Naive thymus-derived CD4-positive, alpha-beta T cell (primary cell): Measurements from ENCODE around the gene PRPF31. TPM values are rescaled to one million over a fixed set of nuclear protein-coding genes. Genes with fewer than 3 reads are reported as not detected.
A peak's percentile ranks its signal among the peaks of the same experiment; 100 is the strongest.

Source experiments
- ATAC-seq: fragments of 150-1000 bp; cut with Tn5 transposase; 2 replicates; pipeline ENCODE4 v1.10.0; 2021; ENCODE audit warnings: mild to moderate bottlenecking, moderate library complexity
- CTCF ChIA-PET: fragments of 350-600 bp; sonication (Branson Sonifier 250); formaldehyde crosslinking; loops from one replicate; lab custom pipeline; 2021; ENCODE audit warnings: antibody characterized with exemption; lab: Charles Lee
- POLR2A ChIA-PET: fragments of 350-600 bp; sonication (Branson Sonifier 250); formaldehyde crosslinking; loops from one replicate; lab custom pipeline; 2021; ENCODE audit warnings: antibody characterized with exemption, inconsistent platforms; lab: Charles Lee
- DNase-seq, 9 donors: peaks; one replicate each; pipeline versions ENCODE4 v3.0.0 to v3.0.0-alpha.2; 2020 to 2022; ENCODE audit warnings: mixed read lengths in 1 of 9
- H3K27ac ChIP-seq: one replicate; pipeline ENCODE4 v1.7.0; 2013; ENCODE audit warnings: mild to moderate bottlenecking, low read depth, low read length, moderate library complexity
- H3K27me3 ChIP-seq, 2 donors: one replicate each; pipeline ENCODE4 v1.7.0; 2013; ENCODE audit warnings: low read length in 2 of 2, mild to moderate bottlenecking in 2 of 2, moderate library complexity in 2 of 2; ENCODE audit not compliant: control insufficient read depth in 2 of 2, insufficient read depth in 2 of 2
- H3K36me3 ChIP-seq, 3 experiments: 1 replicate in 2 of 3; 2 replicates in 1 of 3; pipeline ENCODE4 v1.7.0; 2013; ENCODE audit warnings: low read length in 3 of 3, mild to moderate bottlenecking in 3 of 3, moderate library complexity in 1 of 3; ENCODE audit not compliant: insufficient read depth in 3 of 3, control insufficient read depth in 2 of 3
- H3K4me1 ChIP-seq, 2 donors: one replicate each; pipeline ENCODE4 v1.7.0; 2013; ENCODE audit warnings: low read length in 2 of 2, mild to moderate bottlenecking in 2 of 2, moderate library complexity in 1 of 2; ENCODE audit not compliant: control insufficient read depth in 2 of 2, insufficient read depth in 2 of 2
- H3K4me3 ChIP-seq: 2 replicates; pipeline ENCODE4 v1.7.0; 2013; ENCODE audit warnings: mild to moderate bottlenecking, low read length
- H3K9me3 ChIP-seq, 3 experiments: 1 replicate in 2 of 3; 2 replicates in 1 of 3; pipeline ENCODE4 v1.7.0; 2013; ENCODE audit warnings: low read length in 3 of 3; ENCODE audit not compliant: control insufficient read depth in 2 of 3
- H3K27ac Mint-ChIP-seq, 9 donors: one replicate each; pipeline ENCODE4 v1.8.0; 2020 to 2022; ENCODE audit warnings: mixed read lengths in 9 of 9, mild to moderate bottlenecking in 8 of 9, moderate library complexity in 5 of 9, inconsistent platforms in 2 of 9
- H3K27me3 Mint-ChIP-seq, 5 donors: one replicate each; pipeline ENCODE4 v1.8.0; 2021 to 2022; ENCODE audit warnings: mixed read lengths in 5 of 5, mild to moderate bottlenecking in 1 of 5
- H3K36me3 Mint-ChIP-seq, 5 donors: one replicate each; pipeline ENCODE4 v1.8.0; 2020 to 2022; ENCODE audit warnings: mixed read lengths in 5 of 5, mild to moderate bottlenecking in 3 of 5, inconsistent platforms in 1 of 5
- H3K4me1 Mint-ChIP-seq, 7 donors: one replicate each; pipeline ENCODE4 v1.8.0; 2020 to 2022; ENCODE audit warnings: mixed read lengths in 7 of 7, mild to moderate bottlenecking in 3 of 7, inconsistent platforms in 1 of 7
- H3K4me3 Mint-ChIP-seq, 10 donors: one replicate each; pipeline ENCODE4 v1.8.0; 2020 to 2022; ENCODE audit warnings: mild to moderate bottlenecking in 10 of 10, mixed read lengths in 10 of 10, moderate library complexity in 6 of 10, inconsistent platforms in 2 of 10
- H3K9me3 Mint-ChIP-seq, 11 donors: one replicate each; pipeline ENCODE4 v1.8.0; 2020 to 2022; ENCODE audit warnings: mixed read lengths in 11 of 11, mild to moderate bottlenecking in 4 of 11, inconsistent platforms in 1 of 11, moderate library complexity in 1 of 11
- intact Hi-C, 2 donors: fragments of 100-400 bp; cut with micrococcal nuclease; formaldehyde crosslinking; loops; one replicate each; pipeline ENCODE4 v1.15.1; 2023
- polyA plus RNA-seq, 2 donors: library from polyadenylated mRNA; unstranded; fragments of 300-500 nt; fragmentation: Illumina TruSeq; gene quantifications; one replicate each; pipeline ENCODE4 v1.2.3, GENCODE V29; 2021
- total RNA-seq, 6 experiments: library from RNA in 5 of 6; stranded (reverse) in 5 of 6; gene quantifications; 1 replicate in 5 of 6; 2 replicates in 1 of 6; pipeline ENCODE4 v1.2.3 and lab custom pipeline; 2021 to 2026

Gene PRPF31
- total and polyA plus RNA-seq, 7 experiments from 2014 or later = 51.8 to 87.4 (median 74.8) TPM

- peaks cover 0 to 3% (median 0%) of the 10 kb centered on the region in 11 donors for H3K9me3 Mint-ChIP-seq
- DNase-seq (peak; percentile 90 to 100 (median 100)), ATAC-seq (peak; percentile 88)
- Histone ChIP-seq H3K36me3 (peaks cover 0 to 16% (median 0%) of the 10 kb centered on the region in 3 experiments), H3K27ac (peak overlapping the region; percentile 97), H3K27me3 (no peaks in the 10 kb centered on the region), H3K9me3 (no peaks in the 10 kb centered on the region), H3K4me1 (peaks cover 19 to 30% of the 10 kb centered on the region in 2 donors), H3K4me3 (peak overlapping the region; percentile 66)
- H3K36me3 Mint-ChIP-seq = peaks cover 0 to 7% (median 0%) of the 10 kb centered on the region in 5 donors
- intact Hi-C loops = loop anchor here (1.0 to 10.0 kb wide), 11 partner anchors 22 to 1468 kb away; partner anchors contain the start of genes LENG1 (in 2 of the 2), LENG9 (in 2 of the 2), MYADM (in 2 of the 2) and NDUFA3 (in 2 of the 2)
- H3K4me3 Mint-ChIP-seq = peak overlapping the region; percentile 87 to 98 (median 90)
- H3K27me3 Mint-ChIP-seq = no peaks in the 10 kb centered on the region
- POLR2A ChIA-PET = interaction anchor here (0.5 to 9.6 kb wide), 18 partner anchors 11 to 1518 kb away, joined by 3 to 173 read pairs (median 6); partner anchors contain the start of genes LENG1, LENG8, MBOAT7 and MYADM
- CTCF ChIA-PET = interaction anchor here (0.6 to 1.9 kb wide), 8 partner anchors 18 to 112 kb away, joined by 3 to 7 read pairs (median 4); partner anchors contain the start of genes LENG1, MBOAT7, PRPF31 and TFPT
- peaks cover 31 to 59% (median 45%) of the 10 kb centered on the region in 7 donors for H3K4me1 Mint-ChIP-seq
- H3K27ac Mint-ChIP-seq = peak overlapping the region; percentile 55 to 92 (median 86)
These were observed 21.5 kb downstream of the PRPF31 start for GRCh38 chr19:54136864-54137698.

- Mint-ChIP-seq H3K36me3 (peaks cover 0 to 13% (median 4%) of the 10 kb centered on the region in 5 donors), H3K4me3 (peak within 1 kb of the TSS; percentile 87 to 98 (median 90)), H3K27ac (peak within 1 kb of the TSS; percentile 85 to 94 (median 92)), H3K4me1 (peaks cover 38 to 60% (median 47%) of the 10 kb centered on the region in 7 donors), H3K9me3 (peaks cover 0 to 3% (median 0%) of the 10 kb centered on the region in 11 donors), H3K27me3 (no peaks in the 10 kb centered on the region)
- Histone ChIP-seq H3K27ac (peak within 1 kb of the TSS; percentile 97), H3K4me1 (peaks cover 19 to 30% of the 10 kb centered on the region in 2 donors), H3K4me3 (peak within 1 kb of the TSS; percentile 66), H3K9me3 (no peaks in the 10 kb centered on the region), H3K27me3 (no peaks in the 10 kb centered on the region), H3K36me3 (peaks cover 0 to 24% (median 5%) of the 10 kb centered on the region in 3 experiments)
- intact Hi-C loops = loop anchor here (1.0 to 10.0 kb wide), 11 partner anchors 21 to 1467 kb away; partner anchors contain the start of genes LENG1 (in 2 of the 2), LENG9 (in 2 of the 2), MYADM (in 2 of the 2) and NDUFA3 (in 2 of the 2)
- DNase-seq = peak in 2 of 9 donors; percentile 45 to 53
- POLR2A ChIA-PET = interaction anchor here (0.5 to 9.6 kb wide), 11 partner anchors 10 to 1517 kb away, joined by 3 to 173 read pairs (median 12); partner anchors contain the start of genes LENG1, LENG8, MBOAT7 and MYADM
- CTCF ChIA-PET = interaction anchor here (1.0 to 1.9 kb wide), 5 partner anchors 19 to 97 kb away, joined by 4 to 7 read pairs (median 5); partner anchors contain the start of genes LENG1 and MBOAT7
- no peak for ATAC-seq
These were observed 22.3 kb downstream of the PRPF31 start, which contains the start of gene CNOT3 for GRCh38 chr19:54137699-54138488. Gene CNOT3, plus strand, starts transcription at chr19:54137762. Its CDS starts 5,217 bp downstream, at chr19:54142979.

- no peak for DNase-seq
- Histone ChIP-seq H3K4me1 (peaks cover 19 to 28% of the 10 kb centered on the region in 2 donors), H3K4me3 (peak overlapping the region; percentile 66), H3K9me3 (no peaks in the 10 kb centered on the region), H3K27me3 (no peaks in the 10 kb centered on the region), H3K27ac (peak overlapping the region; percentile 97), H3K36me3 (peaks cover 8 to 32% (median 13%) of the 10 kb centered on the region in 3 experiments)
- Mint-ChIP-seq H3K27ac (peak overlapping the region; percentile 85 to 94 (median 92)), H3K36me3 (peaks cover 0 to 21% (median 6%) of the 10 kb centered on the region in 5 donors), H3K4me3 (peak overlapping the region; percentile 80 to 98 (median 85)), H3K4me1 (peaks cover 38 to 60% (median 47%) of the 10 kb centered on the region in 7 donors), H3K27me3 (no peaks in the 10 kb centered on the region), H3K9me3 (peaks cover 0 to 3% (median 0%) of the 10 kb centered on the region in 11 donors)
- intact Hi-C loops = loop anchor here in 1 of 2 donors (10.0 kb wide), 1 partner anchor 326 kb away; the partner anchor contains the start of gene LENG9
- no peak for ATAC-seq
- POLR2A ChIA-PET = interaction anchor here (0.6 to 9.6 kb wide), 4 partner anchors 17 to 1008 kb away, joined by 6 to 173 read pairs (median 67); partner anchors contain the start of genes LENG1, MBOAT7, PRPF31 and TFPT
- CTCF ChIA-PET = interaction anchor here (0.5 kb wide), 1 partner anchor 37 kb away, joined by 6 read pairs; no protein-coding TSS in a partner anchor
These were observed 23.1 kb downstream of the PRPF31 start for GRCh38 chr19:54138489-54139256.

GRCh38 chr19:54141356-54141755 is 25.8 kb downstream of the PRPF31 start:
- ChIA-PET POLR2A (interaction anchor here (1.2 to 9.6 kb wide), 2 partner anchors 14 to 27 kb away, joined by 4 to 173 read pairs; partner anchors contain the start of genes LENG1 and TFPT), CTCF (no interaction called here)
- Histone ChIP-seq H3K9me3 (no peaks in the 10 kb centered on the region), H3K36me3 (peaks cover 20 to 59% (median 30%) of the 10 kb centered on the region in 3 experiments), H3K4me3 (no peak overlapping the region), H3K27ac (no peak overlapping the region), H3K27me3 (no peaks in the 10 kb centered on the region), H3K4me1 (peaks cover 13 to 22% of the 10 kb centered on the region in 2 donors)
- ATAC-seq = no peak
- intact Hi-C loops = no loop called here
- Mint-ChIP-seq H3K27me3 (no peaks in the 10 kb centered on the region), H3K27ac (peak overlapping the region in 1 of 9 donors; percentile 92), H3K4me1 (peaks cover 35 to 46% (median 43%) of the 10 kb centered on the region in 7 donors), H3K4me3 (peak overlapping the region in 2 of 10 donors; percentile 8 to 98), H3K9me3 (peaks cover 0 to 3% (median 0%) of the 10 kb centered on the region in 11 donors), H3K36me3 (peaks cover 0 to 35% (median 16%) of the 10 kb centered on the region in 5 donors)
- no peak for DNase-seq

GRCh38 chr19:54142166-54142780 is 26.7 kb downstream of the PRPF31 start:
- peaks cover 20 to 68% (median 38%) of the 10 kb centered on the region in 3 experiments for H3K36me3 ChIP-seq
- POLR2A ChIA-PET = interaction anchor here (1.2 to 9.6 kb wide), 2 partner anchors 13 to 28 kb away, joined by 4 to 173 read pairs; partner anchors contain the start of genes LENG1 and TFPT
- no peak overlapping the region for H3K4me3 ChIP-seq
- H3K4me1 ChIP-seq = peaks cover 10 to 22% of the 10 kb centered on the region in 2 donors
- no peak for ATAC-seq
- intact Hi-C loops = no loop called here
- H3K36me3 Mint-ChIP-seq = peaks cover 0 to 43% (median 16%) of the 10 kb centered on the region in 5 donors
- peak overlapping the region; percentile 6 for H3K27ac ChIP-seq
- no peaks in the 10 kb centered on the region for H3K27me3 ChIP-seq
- no peaks in the 10 kb centered on the region for H3K9me3 ChIP-seq
- H3K27ac Mint-ChIP-seq = peak overlapping the region in 4 of 9 donors; percentile 33 to 77 (median 59)
- no peaks in the 10 kb centered on the region for H3K27me3 Mint-ChIP-seq
- CTCF ChIA-PET = no interaction called here
- H3K4me3 Mint-ChIP-seq = peak overlapping the region in 1 of 10 donors; percentile 16
- DNase-seq = no peak
- peaks cover 31 to 40% (median 37%) of the 10 kb centered on the region in 7 donors for H3K4me1 Mint-ChIP-seq
- H3K9me3 Mint-ChIP-seq = peaks cover 0 to 2% (median 0%) of the 10 kb centered on the region in 11 donors
